Activated T-cell treated with anti-CD3 and anti-CD28 coated beads for 48 hours (primary cell): ENCODE data around the gene VPS18.

Experiments used
- DNase-seq: peaks from one replicate; pipeline ENCODE4 v3.0.0-alpha.2; 2020; ENCODE audit warnings: low read depth

The VPS18 gene

DNA sequence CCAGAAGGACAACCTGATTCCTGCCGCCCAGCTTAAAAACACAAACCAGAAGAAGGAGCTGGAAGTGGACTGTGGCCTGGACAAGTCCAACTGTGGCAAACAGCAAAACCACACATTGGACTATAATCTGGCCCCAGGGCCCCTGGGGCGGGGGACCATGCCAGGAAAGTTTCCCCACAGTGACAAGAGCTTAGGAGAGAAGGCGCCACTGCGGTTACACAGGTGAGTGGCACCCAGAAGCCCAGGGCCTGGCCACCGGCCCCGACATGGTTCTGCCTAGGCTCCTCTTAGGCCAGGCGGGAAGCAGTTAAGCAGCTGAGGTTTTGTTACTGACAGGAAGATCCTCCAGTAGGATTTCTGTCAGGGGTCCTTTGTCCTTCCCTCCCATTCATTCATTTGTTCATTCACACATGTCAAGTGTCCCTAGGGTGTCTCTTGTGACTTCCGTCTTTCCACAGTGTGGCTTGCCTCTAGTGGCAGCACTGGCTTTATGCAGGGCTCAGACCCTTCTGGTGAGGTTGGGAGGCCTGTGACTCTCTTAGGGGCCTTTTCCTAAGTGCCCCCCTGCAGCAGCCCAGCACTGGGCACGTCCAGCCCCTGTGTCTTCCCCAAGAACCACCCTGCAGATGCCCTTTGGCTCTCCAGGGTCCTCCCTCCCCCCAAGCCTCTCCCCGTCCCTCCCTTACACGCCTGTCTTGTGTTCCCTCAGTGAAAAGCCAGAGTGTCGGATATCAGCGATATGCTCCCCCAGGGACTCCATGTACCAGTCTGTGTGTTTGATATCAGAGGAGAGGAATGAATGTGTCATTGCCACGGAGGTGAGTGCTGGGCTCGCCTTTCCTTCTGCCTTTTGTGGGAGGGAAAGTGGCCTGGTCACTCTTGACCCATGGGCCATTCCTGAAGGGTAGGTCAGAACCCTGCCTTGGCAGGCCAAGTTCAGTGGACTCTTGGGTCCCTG, 42.7 kb downstream of the VPS18 start:
- no peak for DNase-seq

DNA sequence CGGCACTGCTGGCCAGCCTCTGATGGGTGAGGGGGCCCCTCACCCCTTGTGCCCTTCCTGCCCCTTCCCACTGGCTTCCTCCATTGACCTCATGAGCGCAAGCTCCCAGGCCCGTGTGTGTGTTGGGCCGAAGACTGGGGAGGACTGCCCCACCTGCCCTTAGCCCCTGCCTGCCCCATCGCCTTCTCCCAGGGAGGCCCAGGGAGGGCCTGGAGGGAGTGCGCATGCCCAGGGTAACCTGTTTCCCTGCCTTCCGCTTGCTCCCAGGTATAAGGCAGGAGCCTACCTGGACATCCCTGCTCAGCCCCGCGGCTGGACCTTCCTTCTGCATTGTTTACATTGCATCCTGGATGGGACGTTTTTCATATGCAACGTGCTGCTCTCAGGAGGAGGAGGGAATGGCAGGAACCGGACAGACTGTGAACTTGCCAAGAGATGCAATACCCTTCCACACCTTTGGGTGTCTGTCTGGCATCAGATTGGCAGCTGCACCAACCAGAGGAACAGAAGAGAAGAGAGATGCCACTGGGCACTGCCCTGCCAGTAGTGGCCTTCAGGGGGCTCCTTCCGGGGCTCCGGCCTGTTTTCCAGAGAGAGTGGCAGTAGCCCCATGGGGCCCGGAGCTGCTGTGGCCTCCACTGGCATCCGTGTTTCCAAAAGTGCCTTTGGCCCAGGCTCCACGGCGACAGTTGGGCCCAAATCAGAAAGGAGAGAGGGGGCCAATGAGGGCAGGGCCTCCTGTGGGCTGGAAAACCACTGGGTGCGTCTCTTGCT, 43.7 kb downstream of the VPS18 start:
- no peak for DNase-seq

DNA sequence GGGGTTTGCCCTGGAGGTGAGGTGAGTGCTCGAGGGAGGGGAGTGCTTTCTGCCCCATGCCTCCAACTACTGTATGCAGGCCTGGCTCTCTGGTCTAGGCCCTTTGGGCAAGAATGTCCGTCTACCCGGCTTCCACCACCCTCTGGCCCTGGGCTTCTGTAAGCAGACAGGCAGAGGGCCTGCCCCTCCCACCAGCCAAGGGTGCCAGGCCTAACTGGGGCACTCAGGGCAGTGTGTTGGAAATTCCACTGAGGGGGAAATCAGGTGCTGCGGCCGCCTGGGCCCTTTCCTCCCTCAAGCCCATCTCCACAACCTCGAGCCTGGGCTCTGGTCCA, 44.3 kb downstream of the VPS18 start:
- no peak for DNase-seq

DNA sequence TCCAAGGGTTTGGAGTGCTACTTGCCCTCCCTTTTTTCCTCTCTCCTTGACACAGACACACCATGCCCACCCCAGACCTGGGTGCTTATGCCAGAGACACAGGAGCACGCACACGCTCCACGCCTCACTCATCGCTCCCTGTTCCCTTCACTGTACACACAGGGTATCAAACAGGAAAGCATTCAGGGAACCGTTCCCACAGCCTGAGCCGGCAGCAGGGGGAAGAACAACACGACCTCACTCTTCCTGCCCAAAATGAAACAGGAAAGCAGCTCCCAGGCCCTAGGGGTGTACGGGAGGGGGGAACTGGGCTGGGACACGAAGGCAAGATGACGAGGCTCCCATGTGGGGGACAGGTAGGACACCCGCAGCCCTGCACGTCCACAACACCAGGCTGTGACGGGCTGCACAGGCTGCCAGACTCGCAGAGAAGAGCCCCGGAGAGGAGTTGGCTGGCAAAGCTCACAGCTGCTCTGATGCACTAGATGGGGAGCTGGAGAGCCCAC, 46.1 kb downstream of the VPS18 start:
- DNase-seq = no peak

DNA sequence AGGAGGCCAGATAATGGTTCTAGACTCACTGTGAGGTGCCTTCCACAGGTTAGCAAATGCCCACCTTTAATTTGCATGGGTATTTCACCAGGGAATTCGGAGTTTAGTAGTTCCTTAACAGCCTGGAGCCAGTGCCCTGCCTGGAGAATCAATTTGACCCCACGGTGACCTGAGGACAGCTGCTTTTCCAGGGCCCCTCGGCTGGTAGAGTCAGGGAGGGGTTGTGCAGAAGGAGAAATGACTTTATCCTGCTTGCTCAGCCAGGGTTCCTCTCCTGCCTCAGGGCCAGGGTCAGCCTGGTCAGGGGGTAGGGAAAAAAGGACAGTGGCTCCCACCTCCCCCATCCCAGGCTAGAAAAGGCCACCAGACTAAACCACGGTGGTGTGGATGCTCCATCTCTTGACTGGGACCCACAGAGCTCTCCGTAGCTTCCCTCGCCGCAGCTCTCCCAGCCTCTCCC, 46.8 kb downstream of the VPS18 start:
- DNase-seq = no peak

DNA sequence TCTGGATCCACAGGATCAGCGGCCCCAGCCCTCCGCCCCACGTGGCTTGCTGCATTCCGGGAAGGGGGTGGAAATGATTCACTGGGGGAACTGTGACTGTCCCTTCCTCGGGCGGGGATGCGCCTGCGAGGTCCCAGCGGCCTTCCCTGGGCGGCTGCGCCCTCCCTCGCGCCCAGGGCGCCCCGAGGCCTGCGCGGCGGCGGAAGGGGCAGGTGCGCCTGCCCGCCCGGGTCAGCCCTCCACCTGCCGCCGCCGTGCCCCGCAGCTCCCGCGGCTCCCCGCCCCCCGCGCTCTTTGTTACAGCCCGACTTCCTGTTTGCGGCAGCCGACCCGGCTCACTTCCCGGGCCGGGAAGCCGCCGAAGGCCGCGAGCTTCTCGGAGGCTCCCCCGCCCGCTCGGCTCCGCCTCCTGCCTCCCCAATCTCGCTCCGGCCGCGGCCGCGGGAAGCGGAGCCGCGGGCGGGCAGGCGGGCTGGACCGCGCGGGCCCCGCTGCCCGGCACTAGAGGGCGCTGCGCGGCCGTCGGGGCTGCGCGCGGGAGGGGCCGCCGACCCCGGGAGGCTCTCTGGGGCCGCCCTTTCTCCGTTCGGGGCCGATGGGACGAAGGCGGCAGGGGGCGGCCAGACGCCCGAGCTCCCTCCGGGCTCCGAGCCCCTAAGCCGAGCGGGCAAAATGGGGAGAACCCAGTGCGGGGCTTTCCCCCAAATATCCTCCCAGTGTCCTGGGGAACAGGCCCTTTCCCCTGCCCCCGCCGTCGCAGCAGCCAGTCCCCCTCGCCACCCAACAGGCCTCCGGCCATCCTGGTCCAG, 47.5 kb downstream of the VPS18 start:
- peak; percentile 76 for DNase-seq

DNA sequence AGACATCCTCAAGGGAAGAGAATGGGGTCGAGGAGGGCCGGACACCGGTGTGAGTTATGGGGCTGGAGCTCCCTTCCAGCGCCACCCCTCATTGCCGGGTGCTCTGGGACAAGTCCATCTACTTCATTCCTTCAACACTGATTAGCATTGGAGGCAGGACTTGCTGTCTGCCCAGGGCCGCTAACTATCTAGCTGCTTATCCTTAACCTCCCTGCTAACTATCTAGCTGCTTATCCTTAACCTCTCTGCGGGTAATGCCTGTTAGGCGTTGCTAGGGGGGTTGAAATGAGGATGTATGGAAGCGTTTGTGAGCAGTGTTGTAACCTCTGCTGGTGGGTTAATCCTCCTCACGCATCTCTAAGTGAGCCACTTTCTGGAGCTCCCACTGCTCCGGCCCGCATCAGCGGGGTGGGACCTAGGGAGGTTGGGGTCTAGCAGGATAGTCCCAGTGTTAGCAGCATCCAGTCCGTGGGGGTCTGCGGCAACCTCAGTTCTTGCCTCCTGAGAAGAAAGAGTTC, 48.1 kb downstream of the VPS18 start:
- no peak for DNase-seq

DNA sequence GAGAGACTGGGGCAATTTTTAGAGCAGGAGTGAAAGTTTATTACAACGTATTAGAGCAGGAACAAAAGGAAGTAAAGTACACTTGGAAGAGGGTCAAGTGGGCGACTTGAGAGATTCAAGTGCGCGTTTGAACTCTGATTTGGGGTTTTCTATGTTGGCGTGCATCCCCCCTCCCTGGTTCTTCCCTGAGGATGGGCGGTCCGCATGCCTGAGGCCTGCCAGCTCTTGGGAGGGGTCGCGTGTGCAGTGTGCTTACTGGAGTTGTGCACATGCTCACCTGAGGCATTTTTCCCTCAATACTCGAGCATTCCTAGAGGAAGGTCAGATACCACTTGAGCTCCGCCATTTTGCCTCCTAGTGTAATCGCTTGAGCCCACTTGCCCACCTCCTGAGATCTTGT, 48.6 kb downstream of the VPS18 start:
- no peak for DNase-seq

DNA sequence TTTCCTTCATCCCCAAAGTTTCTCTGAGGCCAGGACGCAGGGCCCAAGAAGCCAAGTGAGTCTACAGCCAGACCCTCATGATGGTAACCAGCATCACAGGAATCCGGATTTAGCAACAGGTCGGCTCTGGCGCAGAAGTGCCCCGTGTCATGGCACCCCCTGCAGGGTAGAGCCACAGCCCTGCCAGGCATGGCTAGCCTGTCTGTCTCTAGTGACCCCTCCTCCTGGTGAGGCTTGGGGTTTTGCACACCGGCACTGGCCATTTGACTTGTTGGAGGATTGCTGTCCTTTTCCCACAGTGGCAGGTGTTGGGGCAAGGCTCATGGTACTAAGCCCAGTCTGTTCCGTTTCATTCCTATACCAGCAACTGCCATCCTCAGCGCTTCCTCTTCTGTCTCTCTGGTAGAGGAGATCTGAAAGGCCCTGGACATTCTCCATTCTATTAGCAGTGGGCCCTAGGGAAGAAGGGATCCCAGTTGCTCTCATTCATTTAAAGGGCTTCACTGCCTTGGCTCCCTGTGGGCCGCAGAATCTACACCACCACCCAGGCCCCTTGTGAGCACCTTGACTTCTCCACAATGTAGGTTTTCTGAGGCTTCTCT, 49.6 kb downstream of the VPS18 start:
- no peak for DNase-seq

DNA sequence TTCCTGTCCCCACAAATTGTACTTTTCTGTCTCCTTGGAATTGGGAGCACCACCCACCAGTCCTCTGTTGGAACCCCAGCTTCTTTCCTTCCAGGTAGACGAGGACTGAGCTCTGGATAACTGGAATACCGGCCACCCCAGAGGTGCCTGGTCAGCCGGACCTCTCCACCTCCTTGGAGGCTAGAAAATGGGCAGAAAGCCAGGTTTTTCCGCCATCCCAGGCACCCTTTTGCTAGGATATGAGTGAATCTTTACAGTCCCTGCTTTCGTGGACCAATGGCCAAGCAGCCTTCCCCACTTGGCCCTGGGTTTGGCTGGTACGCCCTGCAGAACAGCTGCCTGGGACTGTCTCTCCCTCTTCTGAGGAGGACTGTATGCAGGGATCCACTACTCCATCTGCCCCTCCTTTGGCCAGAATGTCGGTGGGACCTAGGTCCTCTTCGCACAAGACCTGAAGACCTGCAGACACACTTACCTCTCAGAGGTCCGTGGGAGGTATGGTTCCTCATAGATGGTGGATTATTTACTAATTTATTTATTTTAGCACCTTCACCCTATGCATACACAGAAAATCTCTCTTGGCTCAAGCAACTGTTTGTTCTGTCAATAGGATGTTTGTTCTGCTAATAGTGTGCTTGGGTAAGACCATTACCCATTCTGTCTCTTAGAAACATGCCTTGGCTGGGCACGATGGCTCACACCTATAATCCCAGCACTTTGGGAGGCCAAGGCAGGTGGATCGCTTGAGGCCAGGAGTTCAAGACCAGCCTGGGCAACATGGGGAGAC, 50.5 kb downstream of the VPS18 start:
- DNase-seq = no peak

DNA sequence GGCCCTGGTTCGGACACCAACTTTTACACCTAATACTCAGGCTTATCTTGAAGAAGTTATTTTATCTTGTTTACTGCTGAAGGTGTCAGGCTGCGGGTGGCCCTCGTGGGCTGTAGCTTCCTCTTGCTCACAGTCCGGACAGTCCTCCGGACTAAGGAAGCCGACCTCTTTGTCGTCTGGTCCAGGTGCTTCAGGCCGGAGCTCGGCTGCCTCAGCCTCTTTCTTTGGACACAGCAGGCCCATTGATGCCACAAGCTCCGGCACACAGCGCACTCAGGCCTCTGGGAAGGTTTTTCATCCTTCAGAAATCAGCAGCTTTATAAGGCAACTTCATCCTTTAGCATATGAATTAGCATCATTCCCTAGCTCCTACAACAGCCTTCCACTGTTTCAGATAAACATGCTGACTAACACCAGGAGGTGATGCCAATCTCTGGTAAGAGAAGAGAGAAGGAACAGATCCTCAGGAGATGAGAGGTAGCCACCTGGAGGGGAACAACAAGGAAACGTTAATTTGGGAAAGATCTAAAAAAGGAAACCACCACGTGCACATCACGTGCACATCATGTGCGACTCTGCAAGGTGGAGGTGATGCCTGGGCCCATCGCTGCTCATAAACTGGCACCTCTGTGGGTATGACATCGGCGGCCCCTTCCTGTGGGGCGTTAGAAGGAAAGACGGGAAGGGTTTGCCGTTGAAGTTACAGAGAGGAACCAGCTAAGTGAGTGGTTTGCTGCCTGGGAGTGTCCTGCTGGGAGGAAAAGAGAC, 54.6 kb downstream of the VPS18 start:
- DNase-seq = no peak

DNA sequence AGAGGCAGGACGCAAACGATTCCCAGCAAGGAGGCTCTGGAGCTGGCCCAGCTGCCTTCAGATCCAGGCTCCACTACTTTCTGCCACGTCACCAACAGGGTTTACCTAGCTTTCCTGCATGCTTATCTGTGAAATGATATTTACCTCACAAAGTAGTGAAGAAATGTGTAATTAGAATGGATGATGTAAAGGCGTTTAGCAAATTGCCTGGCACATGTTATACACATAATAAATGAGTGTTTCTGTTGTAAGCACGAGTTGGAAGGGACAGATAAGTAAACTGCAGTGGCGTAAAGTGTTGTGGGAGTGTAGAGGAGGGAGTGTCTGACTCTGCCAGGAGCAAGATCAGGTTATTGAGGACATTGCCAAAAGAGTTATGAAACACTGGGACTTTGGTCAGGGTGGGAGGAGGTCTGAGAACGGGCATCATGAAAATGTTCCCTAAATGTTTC, 55.5 kb downstream of the VPS18 start:
- DNase-seq = no peak

DNA sequence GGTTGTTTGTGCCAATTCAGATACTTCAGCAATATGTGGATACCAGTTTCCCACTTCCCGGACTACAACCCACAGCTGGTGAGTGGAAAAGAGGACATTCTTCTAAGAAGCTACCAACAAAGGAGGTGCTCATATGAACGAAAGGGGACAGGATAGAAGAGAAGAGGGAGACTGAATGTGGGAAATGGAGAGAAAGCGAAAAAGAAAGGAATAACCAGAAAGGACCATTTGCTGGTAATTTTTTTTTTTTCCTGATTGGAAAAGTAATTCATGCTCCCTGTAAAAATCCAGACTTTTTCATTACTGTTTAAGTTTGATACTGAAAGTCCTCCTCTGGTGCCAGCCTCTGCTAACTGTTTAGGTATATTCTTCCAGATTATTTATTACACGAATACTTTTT, 57.5 kb downstream of the VPS18 start:
- DNase-seq = no peak

DNA sequence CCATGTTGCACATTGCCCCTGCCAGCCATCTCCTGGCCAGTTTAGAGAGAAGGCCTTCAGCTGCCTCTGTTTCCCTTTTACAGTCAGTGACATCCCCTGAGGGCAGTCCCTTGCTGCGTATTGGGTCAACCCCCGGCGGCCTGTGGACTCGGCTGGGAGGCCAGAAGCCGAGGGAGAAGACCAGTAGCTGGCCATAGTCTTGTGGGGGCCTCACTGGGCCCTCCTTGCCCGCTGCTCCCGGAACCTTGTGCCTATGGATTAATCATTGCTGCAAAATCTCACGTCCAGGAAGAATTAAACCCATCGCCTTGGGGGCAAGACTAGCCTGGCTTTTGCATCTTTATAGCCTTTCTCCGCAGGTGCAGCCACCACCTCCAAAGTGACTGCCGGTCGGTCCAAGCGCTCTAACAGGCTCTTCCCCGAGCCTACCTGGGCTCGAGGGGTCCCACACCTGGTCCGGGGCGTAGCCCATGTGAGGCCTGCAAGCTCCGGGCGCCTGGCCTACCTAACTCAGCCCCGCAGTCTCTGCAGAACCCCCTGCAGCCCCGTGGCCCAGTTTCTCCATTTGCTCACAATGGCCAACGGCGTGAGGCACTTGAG, 58.2 kb downstream of the VPS18 start:
- DNase-seq = no peak

DNA sequence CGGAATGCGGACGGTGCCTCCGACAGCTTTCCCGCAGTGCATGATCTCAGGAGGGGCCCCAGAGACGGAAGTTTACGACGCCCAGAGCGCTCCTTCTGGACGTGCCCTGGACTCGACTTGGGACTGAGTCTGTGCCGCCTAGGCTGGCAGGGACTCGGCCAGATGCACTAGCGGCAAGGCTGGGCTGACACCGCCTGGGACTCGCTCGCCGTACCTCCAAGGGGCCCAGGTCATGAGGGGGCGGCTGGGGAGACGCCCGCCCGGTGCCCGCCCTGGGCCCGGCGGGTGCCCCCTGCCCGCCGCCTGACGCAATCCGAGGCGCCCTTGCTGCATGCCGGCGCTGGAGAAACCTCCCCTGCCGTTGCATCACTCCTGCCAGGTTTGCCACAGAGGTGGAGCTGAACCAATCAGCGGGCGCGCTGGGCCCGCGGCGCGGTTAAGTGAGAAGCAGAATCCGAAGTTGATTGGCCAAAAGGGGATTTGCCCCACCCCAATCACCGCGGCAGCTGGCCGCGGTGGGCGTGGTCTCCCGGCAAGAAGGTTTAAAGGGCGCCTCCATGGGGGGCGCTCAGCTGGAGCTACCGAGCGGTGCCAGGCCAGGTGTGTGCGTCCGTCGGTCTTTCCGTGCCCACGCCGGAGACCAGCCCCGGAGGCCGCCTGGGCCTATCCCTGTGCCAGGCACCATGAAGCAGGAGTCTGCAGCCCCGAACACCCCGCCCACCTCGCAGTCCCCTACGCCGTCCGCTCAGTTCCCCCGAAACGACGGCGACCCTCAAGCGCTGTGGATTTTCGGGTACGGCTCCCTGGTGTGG, 58.9 kb downstream of the VPS18 start, which contains the start of gene CHAC1:
CHAC1 (plus strand) TSS at position 571 of the 812 bp plus-strand sequence; CDS start at position 684, 113 bp downstream.
- peak; percentile 96 for DNase-seq
